HepG2 (cell line): ENCODE results near the gene PID1. TPM values are rescaled to one million over a fixed set of nuclear protein-coding genes. Genes with fewer than 3 reads are reported as not detected.

Experiments
- ATAC-seq: fragments of 200-7000 bp; cut with Tn5 transposase; 3 replicates; pipeline ENCODE4 v1.9.1; 2020; ENCODE audit warnings: mild to moderate bottlenecking, moderate library complexity
- BruUV-seq: library from RNA; stranded (reverse); fragments of 400-500 nt; replicated peaks from 2 replicates; lab custom pipeline; 2021; lab: Mats Ljungman, UMichigan
- CTCF ChIA-PET: fragments of 300-600 bp; formaldehyde crosslinking; extraction: SDS; loops from one replicate; lab custom pipeline; 2021; ENCODE audit warnings: low total read pairs, inconsistent platforms, low intra/inter-chr PET ratio; lab: Yijun Ruan, JAX
- POLR2A ChIA-PET: fragments of 350-600 bp; sonication (Branson Sonifier 250); formaldehyde crosslinking; loops from one replicate; lab custom pipeline; 2020; ENCODE audit warnings: antibody characterized with exemption, inconsistent platforms; lab: Yijun Ruan, JAX
- DNase-seq: peaks from one replicate; pipeline ENCODE4 v3.0.0-alpha.2; 2015; ENCODE audit warnings: low spot score
- FAIRE-seq: peaks from 3 replicates; lab custom pipeline; 2011; peaks lifted over from hg19 to GRCh38; lab: Jason Lieb, UNC
- H2AFZ ChIP-seq: one replicate; pipeline ENCODE4 v1.6.1; 2011; ENCODE audit warnings: low read length, inconsistent platforms
- H3K27ac ChIP-seq: fragments of 300-600 bp; 3 replicates; pipeline ENCODE4 v1.8.0; 2011; ENCODE audit warnings: mixed run types, mild to moderate bottlenecking, mixed read lengths, low read length, inconsistent platforms; ENCODE audit not compliant: insufficient read depth; ENCODE audit errors: extremely low read length
- H3K27me3 ChIP-seq, 2 experiments: fragments of 200-600 bp in 1 of 2; 2 replicates in 1 of 2; 3 replicates in 1 of 2; pipeline versions ENCODE4 v1.6.0 to v1.8.0; 2011; ENCODE audit warnings: low read length in 2 of 2, mild to moderate bottlenecking in 2 of 2, moderate library complexity in 2 of 2, inconsistent platforms in 1 of 2; ENCODE audit not compliant: insufficient read depth in 2 of 2, control insufficient read depth in 1 of 2
- H3K36me3 ChIP-seq, 2 experiments: fragments of 200-600 bp in 1 of 2; replicated peaks in 1 of 2; 2 replicates in 1 of 2; 3 replicates in 1 of 2; pipeline versions ENCODE4 v1.5.1 to v1.8.0; 2011; ENCODE audit warnings: low read length in 2 of 2, inconsistent platforms in 1 of 2; ENCODE audit not compliant: insufficient read depth in 2 of 2, control insufficient read depth in 1 of 2
- H3K4me1 ChIP-seq: 2 replicates; pipeline ENCODE4 v1.5.1; 2012; ENCODE audit warnings: low read length, inconsistent platforms; ENCODE audit not compliant: insufficient read depth
- H3K4me2 ChIP-seq: 2 replicates; pipeline ENCODE4 v1.6.0; 2011; ENCODE audit warnings: low read depth, low read length, inconsistent platforms
- H3K4me3 ChIP-seq, 3 experiments: fragments of 200-600 bp in 1 of 3; sonication (generic), shearing (Covaris generic) in 1 of 3; replicated peaks in 1 of 3; 2 replicates each; pipeline ENCODE4 v1.5.1; 2011 to 2016; ENCODE audit warnings: low read length in 3 of 3, inconsistent platforms in 2 of 3, low read depth in 2 of 3, mild to moderate bottlenecking in 2 of 3, control low read depth in 1 of 3, mixed read lengths in 1 of 3; ENCODE audit not compliant: insufficient read depth in 1 of 3
- H3K79me2 ChIP-seq: one replicate; pipeline ENCODE4 v1.6.1; 2011; ENCODE audit warnings: low read length, inconsistent platforms; ENCODE audit not compliant: insufficient read depth
- H3K9ac ChIP-seq: 2 replicates; pipeline ENCODE4 v1.6.0; 2011; ENCODE audit warnings: mild to moderate bottlenecking, low read depth, low read length, inconsistent platforms; ENCODE audit not compliant: insufficient read depth
- H3K9me3 ChIP-seq: 2 replicates; pipeline ENCODE4 v1.5.1; 2012; ENCODE audit warnings: mild to moderate bottlenecking, low read length
- H4K20me1 ChIP-seq: 2 replicates; pipeline ENCODE4 v1.6.0; 2011; ENCODE audit warnings: inconsistent platforms, mild to moderate bottlenecking, low read length, moderate library complexity; ENCODE audit not compliant: insufficient read depth
- KDM5B ChIP-seq: sonication (generic); formaldehyde crosslinking; IDR thresholded peaks from 2 replicates; pipeline ENCODE4 v1.4.0; 2020; ENCODE audit warnings: missing genetic modification reagents, mild to moderate bottlenecking, borderline replicate concordance
- NR2F1 ChIP-seq, 2 experiments: fragments of 450-650 bp in 1 of 2; formaldehyde crosslinking in 1 of 2; IDR thresholded peaks; 2 replicates each; pipeline versions ENCODE4 v1.5.0 to v1.6.1; 2016 to 2020; ENCODE audit warnings: mild to moderate bottlenecking in 1 of 2, missing compliant biosample characterization in 1 of 2, missing genetic modification reagents in 1 of 2, moderate library complexity in 1 of 2
- RXRB ChIP-seq: IDR thresholded peaks from 2 replicates; pipeline ENCODE4 v1.6.1; 2016; ENCODE audit warnings: borderline replicate concordance, missing genetic modification reagents, missing compliant biosample characterization
- SIX4 ChIP-seq: sonication (generic); formaldehyde crosslinking; IDR thresholded peaks from 2 replicates; pipeline ENCODE4 v1.4.0; 2020; ENCODE audit warnings: missing genetic modification reagents
- TSC22D2 ChIP-seq: sonication (generic); formaldehyde crosslinking; IDR thresholded peaks from 2 replicates; pipeline ENCODE4 v1.5.1; 2020; ENCODE audit warnings: missing genetic modification reagents, mild to moderate bottlenecking, borderline replicate concordance
- ZNF326 ChIP-seq: sonication (generic); formaldehyde crosslinking; IDR thresholded peaks from 2 replicates; pipeline ENCODE4 v1.4.0; 2020; ENCODE audit warnings: missing genetic modification reagents, borderline replicate concordance
- ZNF446 ChIP-seq: sonication (generic); formaldehyde crosslinking; IDR thresholded peaks from 2 replicates; pipeline ENCODE4 v1.5.0; 2020; ENCODE audit warnings: mild to moderate bottlenecking, missing genetic modification reagents
- ZNF691 ChIP-seq: sonication (generic); formaldehyde crosslinking; IDR thresholded peaks from 2 replicates; pipeline ENCODE4 v1.4.0; 2020; ENCODE audit warnings: missing genetic modification reagents, low read depth, mild to moderate bottlenecking, borderline replicate concordance
- ZNF713 ChIP-seq: sonication (generic); formaldehyde crosslinking; IDR thresholded peaks from 2 replicates; pipeline ENCODE4 v1.4.0; 2020; ENCODE audit warnings: mild to moderate bottlenecking, missing genetic modification reagents
- ZNF720 ChIP-seq: sonication (generic); formaldehyde crosslinking; IDR thresholded peaks from 2 replicates; pipeline ENCODE4 v1.4.0; 2020; ENCODE audit warnings: missing genetic modification reagents
- ZNF775 ChIP-seq: sonication (generic); formaldehyde crosslinking; IDR thresholded peaks from 2 replicates; pipeline ENCODE4 v1.4.0; 2020; ENCODE audit warnings: missing genetic modification reagents, mild to moderate bottlenecking, moderate library complexity, borderline replicate concordance
- WGBS: methylation state at CpG from one replicate; pipeline ENCODE4 v1.1.6; 2017; ENCODE audit warnings: low lambda C conversion rate; 5-methylcytosine and 5-hydroxymethylcytosine counted together
- in situ Hi-C: cut with HindIII; loops from 2 replicates; pipeline ENCODE4 v1.10.0; 2017; ENCODE audit warnings: low pct_unique_long_range_greater_than_20kb; ENCODE audit not compliant: extremely low pct_ligation_motif_present
- intact Hi-C: fragments of 100-400 bp; cut with micrococcal nuclease; formaldehyde crosslinking; loops from one replicate; pipeline ENCODE4 v1.10.0; 2022; ENCODE audit not compliant: unreplicated experiment
- polyA plus RNA-seq, 8 experiments: library from polyadenylated mRNA; depleted of rRNA in 3 of 8; stranded (reverse) in 7 of 8; unstranded in 1 of 8; fragments of >200 nt; fragmentation: Illumina TruSeq in 4 of 8; extraction: Trizol in 4 of 8; gene quantifications; 2 replicates each; pipeline versions ENCODE4 v1.2.1 to v1.2.3, GENCODE V29; 2011 to 2016; ENCODE audit warnings: low read depth in 4 of 8, missing spikeins in 1 of 8, mixed read lengths in 1 of 8; ENCODE audit not compliant: insufficient read depth in 1 of 8
- total RNA-seq, 5 experiments: library from RNA; depleted of rRNA; stranded (reverse); fragments of >200 nt; fragmentation: Illumina TruSeq; extraction: Trizol; gene quantifications; 2 replicates each; pipeline ENCODE4 v1.2.3, GENCODE V29; 2016; ENCODE audit warnings: low read depth in 1 of 5

The PID1 gene
- total and polyA plus RNA-seq, 2 of the 13 experiments (the other 11 are each of a cell fraction or from before 2014, with no cell fraction given) = 0.15 to 0.18 TPM

GRCh38 chr2:229220254-229220653 lies 50.8 kb downstream of the PID1 start:
- no peak overlapping the region for H3K4me3 ChIP-seq
- no peaks in the 10 kb centered on the region for H3K4me1 ChIP-seq
- POLR2A ChIA-PET = no interaction called here
- no TSS peak for BruUV-seq
- no peaks in the 10 kb centered on the region for H4K20me1 ChIP-seq
- CTCF ChIA-PET = no interaction called here
- no peak for DNase-seq
- H3K79me2 ChIP-seq = no peaks in the 10 kb centered on the region
- H3K9ac ChIP-seq = no peak overlapping the region
- no peak for ATAC-seq
- H3K4me2 ChIP-seq = no peak overlapping the region
- no peak for FAIRE-seq
- in situ Hi-C loops = no loop called here
- TF ChIP-seq KDM5B (CRISPR knock-in tag) (no peak), ZNF326 (CRISPR knock-in tag) (no peak), ZNF446 (CRISPR knock-in tag) (no peak), ZNF691 (CRISPR knock-in tag) (no peak), ZNF720 (no peak), ZNF775 (CRISPR knock-in tag) (no peak), ZNF713 (CRISPR knock-in tag) (no peak), RXRB (CRISPR knock-in tag) (no peak), SIX4 (CRISPR knock-in tag) (no peak), TSC22D2 (no peak), NR2F1 (CRISPR knock-in tag; IDR thresholded peaks at IDR 0.05) (no peak)
- intact Hi-C loops = no loop called here
- 30% methylated on average over 4 of the region's 4 CpGs for WGBS
- H3K9me3 ChIP-seq = peaks cover 95% of the 10 kb centered on the region
- no peaks in the 10 kb centered on the region for H3K36me3 ChIP-seq
- H3K27ac ChIP-seq = no peak overlapping the region
- H2AFZ ChIP-seq = no peak overlapping the region
- no peaks in the 10 kb centered on the region for H3K27me3 ChIP-seq
